Astrocyte (in vitro differentiated cells and primary cell): Measurements from ENCODE around the gene UGT2B28.
"Not testable (repeated sequence)": the region's sequence is repeated elsewhere in the genome, so short reads cannot be mapped to it uniquely, and the experiment has no call there.

Experiments
- EZH2 ChIP-seq: IDR thresholded peaks from 2 replicates; pipeline ENCODE4 v1.6.1; 2012; ENCODE audit warnings: mild to moderate bottlenecking, low read length, inconsistent platforms; ENCODE audit not compliant: insufficient read depth
- TF ChIP-seq, protein P1 (sequence below): IDR thresholded peaks from 2 replicates; pipeline ENCODE4 v1.5.1; 2011; ENCODE audit warnings: low read depth, mild to moderate bottlenecking, inconsistent platforms, low read length, moderate library complexity; ENCODE audit not compliant: insufficient read depth

DNA sequence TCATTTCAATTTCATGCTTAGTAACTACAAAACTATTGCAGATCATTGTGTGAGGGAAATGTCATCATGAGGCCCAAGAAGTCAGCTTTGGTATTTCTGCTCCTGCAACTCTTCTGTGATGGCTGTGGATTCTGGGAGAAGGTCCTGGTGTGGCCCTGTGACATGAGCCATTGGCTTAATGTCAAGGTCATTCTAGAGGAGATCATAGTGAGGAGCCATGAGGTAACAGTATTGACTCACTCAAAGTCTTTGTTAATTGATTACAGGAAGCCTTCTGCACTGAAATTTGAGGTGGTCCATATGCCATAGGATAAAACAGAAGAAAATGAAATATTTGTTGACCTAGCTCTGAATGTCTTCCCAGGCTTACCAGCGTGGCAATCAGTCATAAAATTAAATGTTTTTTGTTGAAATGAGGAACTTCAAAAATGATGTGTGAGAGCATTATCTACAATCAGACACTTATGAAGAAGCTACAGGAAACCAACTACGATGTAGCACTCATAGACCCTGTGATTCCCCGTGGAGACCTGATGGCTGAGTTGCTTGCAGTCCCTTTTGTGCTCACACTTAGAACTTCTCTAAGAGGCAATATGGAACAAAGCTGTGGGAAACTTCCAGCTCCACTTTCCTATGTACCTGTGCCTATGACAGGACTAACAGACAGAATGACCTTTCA, 37.6 kb upstream of the UGT2B28 start:
- TF ChIP-seq, protein P1, sequence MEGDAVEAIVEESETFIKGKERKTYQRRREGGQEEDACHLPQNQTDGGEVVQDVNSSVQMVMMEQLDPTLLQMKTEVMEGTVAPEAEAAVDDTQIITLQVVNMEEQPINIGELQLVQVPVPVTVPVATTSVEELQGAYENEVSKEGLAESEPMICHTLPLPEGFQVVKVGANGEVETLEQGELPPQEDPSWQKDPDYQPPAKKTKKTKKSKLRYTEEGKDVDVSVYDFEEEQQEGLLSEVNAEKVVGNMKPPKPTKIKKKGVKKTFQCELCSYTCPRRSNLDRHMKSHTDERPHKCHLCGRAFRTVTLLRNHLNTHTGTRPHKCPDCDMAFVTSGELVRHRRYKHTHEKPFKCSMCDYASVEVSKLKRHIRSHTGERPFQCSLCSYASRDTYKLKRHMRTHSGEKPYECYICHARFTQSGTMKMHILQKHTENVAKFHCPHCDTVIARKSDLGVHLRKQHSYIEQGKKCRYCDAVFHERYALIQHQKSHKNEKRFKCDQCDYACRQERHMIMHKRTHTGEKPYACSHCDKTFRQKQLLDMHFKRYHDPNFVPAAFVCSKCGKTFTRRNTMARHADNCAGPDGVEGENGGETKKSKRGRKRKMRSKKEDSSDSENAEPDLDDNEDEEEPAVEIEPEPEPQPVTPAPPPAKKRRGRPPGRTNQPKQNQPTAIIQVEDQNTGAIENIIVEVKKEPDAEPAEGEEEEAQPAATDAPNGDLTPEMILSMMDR, result not testable (repeated sequence)
- TF ChIP-seq EZH2, result not testable (repeated sequence)
